CD14-positive monocyte (primary cell): ENCODE data around the gene CCL11. TPM values are rescaled to one million over a fixed set of nuclear protein-coding genes. Genes with fewer than 3 reads are reported as not detected.

Source experiments
- DNase-seq, 3 donors: peaks; one replicate each; pipeline ENCODE4 v3.0.0-alpha.2; 2011 to 2022
- H2AFZ ChIP-seq: 2 replicates; pipeline ENCODE4 v1.6.0; 2012; ENCODE audit warnings: mild to moderate bottlenecking, low read depth, low read length, inconsistent platforms; ENCODE audit not compliant: insufficient read depth, poor library complexity, severe bottlenecking
- H3K27ac ChIP-seq, 2 donors: 1 replicate in 1 of 2; 2 replicates in 1 of 2; pipeline ENCODE4 v1.5.1; 2012 to 2013; ENCODE audit warnings: low read length in 2 of 2, control low read depth in 1 of 2, inconsistent platforms in 1 of 2, low read depth in 1 of 2, mild to moderate bottlenecking in 1 of 2
- H3K27me3 ChIP-seq, 2 donors: one replicate each; pipeline versions ENCODE4 v1.6.0 to v1.6.1; 2011 to 2013; ENCODE audit warnings: low read length in 2 of 2; ENCODE audit not compliant: control insufficient read depth in 2 of 2, insufficient read depth in 2 of 2
- H3K36me3 ChIP-seq, 2 donors: replicated peaks in 1 of 2; 1 replicate in 1 of 2; 2 replicates in 1 of 2; pipeline versions ENCODE4 v1.5.1 to v1.6.1; 2012 to 2013; ENCODE audit warnings: low read length in 2 of 2, control low read depth in 1 of 2, inconsistent platforms in 1 of 2, mild to moderate bottlenecking in 1 of 2; ENCODE audit not compliant: insufficient read depth in 2 of 2, control insufficient read depth in 1 of 2
- H3K4me1 ChIP-seq, 2 donors: 1 replicate in 1 of 2; 2 replicates in 1 of 2; pipeline versions ENCODE4 v1.5.1 to v1.6.1; 2012 to 2013; ENCODE audit warnings: low read length in 2 of 2, control low read depth in 1 of 2, inconsistent platforms in 1 of 2, mild to moderate bottlenecking in 1 of 2, moderate library complexity in 1 of 2; ENCODE audit not compliant: insufficient read depth in 2 of 2, control insufficient read depth in 1 of 2
- H3K4me2 ChIP-seq: replicated peaks from 2 replicates; pipeline ENCODE3; 2012; ENCODE audit warnings: low read length, moderate library complexity, mild to moderate bottlenecking; ENCODE audit not compliant: poor library complexity, severe bottlenecking; ENCODE audit errors: extremely low read depth
- H3K4me3 ChIP-seq, 3 experiments: fragments of 200-600 bp in 1 of 3; sonication (generic) in 1 of 3; replicated peaks in 1 of 3; 1 replicate in 2 of 3; 2 replicates in 1 of 3; pipeline ENCODE4 v1.5.1; 2011 to 2013; ENCODE audit warnings: low read length in 3 of 3, mild to moderate bottlenecking in 3 of 3, control low read depth in 2 of 3, low read depth in 2 of 3, inconsistent platforms in 1 of 3, moderate library complexity in 1 of 3
- H3K79me2 ChIP-seq: 2 replicates; pipeline ENCODE4 v1.6.0; 2012; ENCODE audit warnings: mild to moderate bottlenecking, control low read depth, inconsistent platforms, low read length, moderate library complexity; ENCODE audit not compliant: insufficient read depth
- H3K9ac ChIP-seq: 2 replicates; pipeline ENCODE4 v1.6.0; 2017; ENCODE audit warnings: low read length, mild to moderate bottlenecking; ENCODE audit not compliant: insufficient read depth, poor library complexity, severe bottlenecking
- H3K9me3 ChIP-seq, 2 donors: replicated peaks in 1 of 2; 1 replicate in 1 of 2; 2 replicates in 1 of 2; pipeline versions ENCODE4 v1.5.1 to v1.6.1; 2012 to 2013; ENCODE audit warnings: low read length in 2 of 2, control low read depth in 1 of 2; ENCODE audit not compliant: control insufficient read depth in 1 of 2, insufficient read depth in 1 of 2
- H4K20me1 ChIP-seq: 2 replicates; pipeline ENCODE4 v1.6.0; 2012; ENCODE audit warnings: mild to moderate bottlenecking, low read length, control low read depth, moderate library complexity; ENCODE audit not compliant: insufficient read depth
- H3K27ac Mint-ChIP-seq, 7 donors: one replicate each; pipeline ENCODE4 v1.8.0; 2020; ENCODE audit warnings: mild to moderate bottlenecking in 7 of 7, mixed read lengths in 7 of 7, moderate library complexity in 6 of 7, inconsistent platforms in 2 of 7
- H3K27me3 Mint-ChIP-seq, 3 donors: one replicate each; pipeline ENCODE4 v1.8.0; 2021 to 2022; ENCODE audit warnings: low read depth in 3 of 3, mild to moderate bottlenecking in 3 of 3, mixed read lengths in 3 of 3, moderate library complexity in 3 of 3, inconsistent platforms in 1 of 3
- H3K36me3 Mint-ChIP-seq, 2 donors: one replicate each; pipeline ENCODE4 v1.8.0; 2020; ENCODE audit warnings: mixed read lengths in 2 of 2, inconsistent platforms in 1 of 2, mild to moderate bottlenecking in 1 of 2
- H3K4me1 Mint-ChIP-seq: one replicate; pipeline ENCODE4 v1.8.0; 2020; ENCODE audit warnings: mild to moderate bottlenecking, mixed read lengths
- H3K4me3 Mint-ChIP-seq, 2 donors: one replicate each; pipeline ENCODE4 v1.8.0; 2020; ENCODE audit warnings: mild to moderate bottlenecking in 2 of 2, mixed read lengths in 2 of 2, moderate library complexity in 1 of 2
- H3K9me3 Mint-ChIP-seq, 7 donors: one replicate each; pipeline ENCODE4 v1.8.0; 2020 to 2022; ENCODE audit warnings: mixed read lengths in 7 of 7, mild to moderate bottlenecking in 6 of 7, moderate library complexity in 6 of 7, inconsistent platforms in 2 of 7
- WGBS: methylation state at CpG from one replicate; pipeline ENCODE4 v1.1.5; 2013; ENCODE audit warnings: missing lambda C conversion rate; ENCODE audit not compliant: insufficient coverage; 5-methylcytosine and 5-hydroxymethylcytosine counted together
- intact Hi-C, 2 donors: fragments of 100-400 bp; cut with micrococcal nuclease; formaldehyde crosslinking; loops; one replicate each; pipeline versions ENCODE4 v1.15.0 to v1.15.1; 2023
- polyA plus RNA-seq, 3 donors: library from polyadenylated mRNA; depleted of rRNA in 1 of 3; unstranded in 2 of 3; stranded (reverse) in 1 of 3; fragments of 300-500 nt in 2 of 3; fragments of >200 nt in 1 of 3; fragmentation: Illumina TruSeq in 2 of 3; gene quantifications; 1 replicate in 2 of 3; 2 replicates in 1 of 3; pipeline ENCODE4 v1.2.3, GENCODE V29; 2012 to 2021
- TF ChIP-seq, protein P1 (sequence below): fragments of 200-600 bp; IDR thresholded peaks from one replicate; pipeline ENCODE4 v1.8.0; 2022; ENCODE audit warnings: antibody characterized with exemption, mild to moderate bottlenecking

The CCL11 gene
- polyA plus RNA-seq, 3 donors = not detected

DNA sequence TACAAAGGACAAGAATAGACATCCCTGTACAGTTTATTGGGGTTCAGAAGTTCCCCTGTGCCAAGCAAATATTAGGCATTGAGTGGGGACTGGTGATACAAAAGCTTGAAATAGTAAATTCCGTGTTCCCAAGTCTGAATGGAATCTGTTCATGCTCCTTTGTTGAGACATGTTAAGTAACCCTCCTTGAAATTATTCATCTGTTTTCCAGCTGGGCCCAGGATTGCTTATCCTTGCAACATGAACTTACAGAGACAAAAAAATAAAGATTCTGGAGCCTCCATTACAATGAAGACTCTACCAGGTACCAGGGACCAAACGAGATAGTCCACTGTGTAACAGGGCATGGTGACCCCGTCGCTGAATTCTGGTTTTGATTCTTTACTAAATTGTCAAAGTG, 27.6 kb downstream of the CCL11 start:
- H3K36me3 ChIP-seq = no peaks in the 10 kb centered on the region
- H3K9me3 Mint-ChIP-seq = no peaks in the 10 kb centered on the region
- peaks cover 0 to 2% of the 10 kb centered on the region in 2 donors for H3K36me3 Mint-ChIP-seq
- no peaks in the 10 kb centered on the region for H3K27me3 ChIP-seq
- intact Hi-C loops = loop anchor here in 1 of 2 donors (10.0 kb wide), 1 partner anchor 58 kb away; the partner anchor contains the start of gene CCL2
- H3K4me2 ChIP-seq = no peak overlapping the region
- no peak overlapping the region for H3K4me3 ChIP-seq
- DNase-seq = no peak
- no peak overlapping the region for H3K4me3 Mint-ChIP-seq
- H3K79me2 ChIP-seq = no peaks in the 10 kb centered on the region
- TF ChIP-seq, protein P1, sequence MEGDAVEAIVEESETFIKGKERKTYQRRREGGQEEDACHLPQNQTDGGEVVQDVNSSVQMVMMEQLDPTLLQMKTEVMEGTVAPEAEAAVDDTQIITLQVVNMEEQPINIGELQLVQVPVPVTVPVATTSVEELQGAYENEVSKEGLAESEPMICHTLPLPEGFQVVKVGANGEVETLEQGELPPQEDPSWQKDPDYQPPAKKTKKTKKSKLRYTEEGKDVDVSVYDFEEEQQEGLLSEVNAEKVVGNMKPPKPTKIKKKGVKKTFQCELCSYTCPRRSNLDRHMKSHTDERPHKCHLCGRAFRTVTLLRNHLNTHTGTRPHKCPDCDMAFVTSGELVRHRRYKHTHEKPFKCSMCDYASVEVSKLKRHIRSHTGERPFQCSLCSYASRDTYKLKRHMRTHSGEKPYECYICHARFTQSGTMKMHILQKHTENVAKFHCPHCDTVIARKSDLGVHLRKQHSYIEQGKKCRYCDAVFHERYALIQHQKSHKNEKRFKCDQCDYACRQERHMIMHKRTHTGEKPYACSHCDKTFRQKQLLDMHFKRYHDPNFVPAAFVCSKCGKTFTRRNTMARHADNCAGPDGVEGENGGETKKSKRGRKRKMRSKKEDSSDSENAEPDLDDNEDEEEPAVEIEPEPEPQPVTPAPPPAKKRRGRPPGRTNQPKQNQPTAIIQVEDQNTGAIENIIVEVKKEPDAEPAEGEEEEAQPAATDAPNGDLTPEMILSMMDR = no peak
- peaks cover 46% of the 10 kb centered on the region for H3K4me1 Mint-ChIP-seq
- no peaks in the 10 kb centered on the region for H3K27me3 Mint-ChIP-seq
- no peaks in the 10 kb centered on the region for H4K20me1 ChIP-seq
- peak overlapping the region in 2 of 7 donors; percentile 79 to 92 for H3K27ac Mint-ChIP-seq
- H3K27ac ChIP-seq = peak overlapping the region in 1 of 2 donors; percentile 76
- WGBS = 100% methylated on average over 1 of the region's 4 CpGs
- H3K9ac ChIP-seq = no peak overlapping the region
- peaks cover 42 to 43% of the 10 kb centered on the region in 2 donors for H3K4me1 ChIP-seq
- no peak overlapping the region for H2AFZ ChIP-seq
- H3K9me3 ChIP-seq = no peaks in the 10 kb centered on the region

DNA sequence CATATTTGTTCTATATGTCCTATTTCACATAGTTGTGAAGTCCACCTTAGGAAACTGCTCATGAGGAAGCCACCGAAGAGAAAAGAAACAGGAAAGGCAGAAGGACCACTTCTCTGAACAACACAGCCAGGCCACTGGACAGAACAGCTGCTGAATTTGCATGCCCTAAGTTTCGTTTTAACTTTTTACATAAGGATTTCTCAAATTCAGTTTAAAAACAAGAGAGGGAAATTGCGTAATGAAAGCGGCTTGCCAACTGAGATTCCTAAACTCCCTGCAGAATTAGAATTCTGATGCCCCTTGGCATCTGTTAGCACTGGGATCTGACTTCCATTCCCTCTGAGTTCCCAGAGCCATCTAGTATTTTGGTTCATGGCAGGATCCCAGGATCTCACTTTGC, 28.7 kb downstream of the CCL11 start:
- peaks cover 40 to 43% of the 10 kb centered on the region in 2 donors for H3K4me1 ChIP-seq
- H3K27ac Mint-ChIP-seq = peak overlapping the region; percentile 50 to 92 (median 86)
- H3K36me3 ChIP-seq = no peaks in the 10 kb centered on the region
- peak overlapping the region in 1 of 2 donors; percentile 76 for H3K27ac ChIP-seq
- H3K27me3 Mint-ChIP-seq = no peaks in the 10 kb centered on the region
- peak overlapping the region in 1 of 2 donors; percentile 43 for H3K4me3 Mint-ChIP-seq
- TF ChIP-seq, protein P1 = no peak
- peaks cover 0 to 2% of the 10 kb centered on the region in 2 donors for H3K36me3 Mint-ChIP-seq
- peak overlapping the region; percentile 62 for H3K4me2 ChIP-seq
- no peaks in the 10 kb centered on the region for H3K27me3 ChIP-seq
- H3K9me3 ChIP-seq = no peaks in the 10 kb centered on the region
- no peaks in the 10 kb centered on the region for H3K79me2 ChIP-seq
- H2AFZ ChIP-seq = no peak overlapping the region
- WGBS = 0% methylated on average over 3 of the region's 4 CpGs
- H4K20me1 ChIP-seq = no peaks in the 10 kb centered on the region
- no peak overlapping the region for H3K9ac ChIP-seq
- H3K4me1 Mint-ChIP-seq = peaks cover 47% of the 10 kb centered on the region
- H3K9me3 Mint-ChIP-seq = no peaks in the 10 kb centered on the region
- DNase-seq = peak; percentile 53 to 80 (median 70)
- intact Hi-C loops = loop anchor here in 1 of 2 donors (10.0 kb wide), 1 partner anchor 59 kb away; the partner anchor contains the start of gene CCL2
- peak overlapping the region in 1 of 3 experiments; percentile 48 for H3K4me3 ChIP-seq
